ENCODE results near the gene CAPS.
A peak's percentile ranks its signal among the peaks of the same experiment; 100 is the strongest.
"Not testable (repeated sequence)": the region's sequence is repeated elsewhere in the genome, so short reads cannot be mapped to it uniquely, and the experiment has no call there.

The CAPS gene

DNA sequence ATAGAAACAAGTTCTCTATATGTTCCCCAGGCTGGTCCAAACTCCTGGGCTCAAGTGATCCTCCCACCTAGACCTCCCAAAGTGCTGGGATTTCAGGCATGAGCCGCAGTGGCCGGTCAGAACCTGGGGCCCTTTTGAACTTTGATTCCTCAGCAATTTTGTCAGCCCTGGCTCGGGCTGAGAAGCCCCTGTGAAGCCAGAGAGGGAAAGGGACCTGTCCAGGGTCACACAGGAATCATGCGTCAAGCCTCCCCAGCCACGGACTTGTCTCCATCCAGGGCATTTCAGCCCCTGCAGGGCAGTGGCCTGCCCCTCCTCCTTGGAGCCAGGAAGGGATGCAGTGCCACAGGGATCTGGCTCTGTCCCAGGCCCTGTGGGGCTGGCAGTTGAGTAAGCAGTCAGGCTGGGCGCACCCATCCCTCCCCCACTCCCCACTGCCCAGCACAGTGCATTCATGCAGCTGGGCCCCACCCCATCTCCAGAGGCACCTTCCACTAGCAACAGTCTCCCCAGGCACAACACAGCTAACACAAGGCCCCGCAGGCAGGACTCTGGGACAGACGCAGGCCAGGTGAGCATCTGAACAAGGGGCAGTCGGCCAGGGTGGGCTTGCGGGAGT, at the start of gene CAPS:
Gene CAPS, plus strand, starts transcription at position 516 of the 619 bp plus-strand sequence. CDS start 153 bp downstream, outside the sequence.
- peak in 26 of 58 donors; percentile 2 to 82 (median 30) for DNase-seq

DNA sequence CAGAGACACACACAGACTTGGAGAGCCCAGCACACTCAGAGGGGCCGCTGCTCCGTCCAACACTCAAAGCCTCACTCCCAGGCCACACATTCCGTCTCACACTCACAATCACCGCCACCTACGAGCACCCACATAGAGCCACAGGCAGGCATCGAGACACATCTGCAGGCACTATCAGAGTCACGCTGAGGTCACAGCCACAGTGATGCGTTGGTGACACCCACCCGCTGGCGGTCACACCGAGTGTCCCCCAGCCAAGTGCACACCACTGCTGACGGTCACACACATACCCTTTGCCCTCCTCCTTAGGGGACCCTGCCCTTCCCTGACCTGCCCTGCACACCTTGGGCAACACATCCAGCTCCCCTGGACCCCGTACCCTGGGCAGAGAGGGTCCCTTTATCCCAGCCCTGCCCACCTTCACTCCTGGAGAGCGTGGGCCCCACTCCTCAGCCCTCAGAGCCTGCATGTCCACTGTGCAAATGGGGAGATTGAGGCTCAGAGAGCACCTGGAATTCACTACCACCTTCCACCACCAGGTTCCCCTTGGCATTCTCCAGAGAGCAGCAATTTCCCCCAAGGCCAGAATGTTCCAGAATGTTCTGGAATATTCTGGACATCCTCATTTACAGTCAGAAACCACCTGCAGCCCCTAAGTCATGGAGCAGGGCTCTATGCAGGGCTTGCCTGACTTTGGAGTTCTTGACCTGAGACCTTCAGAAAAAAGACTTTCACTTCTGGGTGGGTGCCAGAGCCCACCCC, 49.1 kb upstream of the CAPS start:
- no peak for DNase-seq

DNA sequence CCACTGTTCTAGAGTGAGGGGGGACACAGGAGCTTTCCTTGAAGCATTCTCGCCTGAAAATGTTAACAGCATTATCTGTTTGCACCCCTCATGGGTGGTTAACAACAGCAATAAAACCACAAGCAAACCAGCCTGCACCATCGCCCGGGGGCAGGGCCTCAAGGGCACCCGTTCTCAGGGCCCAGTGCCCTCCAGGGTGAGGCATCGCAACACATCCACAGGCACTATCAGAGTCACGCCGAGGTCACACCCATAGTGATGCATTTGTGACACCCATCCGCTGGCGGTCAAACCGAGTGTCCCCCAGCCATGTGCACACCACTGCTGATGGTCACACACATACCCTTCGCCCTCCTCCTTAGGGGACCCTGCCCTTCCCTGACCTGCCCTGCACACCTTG, 48.3 kb upstream of the CAPS start:
- no peak for DNase-seq

DNA sequence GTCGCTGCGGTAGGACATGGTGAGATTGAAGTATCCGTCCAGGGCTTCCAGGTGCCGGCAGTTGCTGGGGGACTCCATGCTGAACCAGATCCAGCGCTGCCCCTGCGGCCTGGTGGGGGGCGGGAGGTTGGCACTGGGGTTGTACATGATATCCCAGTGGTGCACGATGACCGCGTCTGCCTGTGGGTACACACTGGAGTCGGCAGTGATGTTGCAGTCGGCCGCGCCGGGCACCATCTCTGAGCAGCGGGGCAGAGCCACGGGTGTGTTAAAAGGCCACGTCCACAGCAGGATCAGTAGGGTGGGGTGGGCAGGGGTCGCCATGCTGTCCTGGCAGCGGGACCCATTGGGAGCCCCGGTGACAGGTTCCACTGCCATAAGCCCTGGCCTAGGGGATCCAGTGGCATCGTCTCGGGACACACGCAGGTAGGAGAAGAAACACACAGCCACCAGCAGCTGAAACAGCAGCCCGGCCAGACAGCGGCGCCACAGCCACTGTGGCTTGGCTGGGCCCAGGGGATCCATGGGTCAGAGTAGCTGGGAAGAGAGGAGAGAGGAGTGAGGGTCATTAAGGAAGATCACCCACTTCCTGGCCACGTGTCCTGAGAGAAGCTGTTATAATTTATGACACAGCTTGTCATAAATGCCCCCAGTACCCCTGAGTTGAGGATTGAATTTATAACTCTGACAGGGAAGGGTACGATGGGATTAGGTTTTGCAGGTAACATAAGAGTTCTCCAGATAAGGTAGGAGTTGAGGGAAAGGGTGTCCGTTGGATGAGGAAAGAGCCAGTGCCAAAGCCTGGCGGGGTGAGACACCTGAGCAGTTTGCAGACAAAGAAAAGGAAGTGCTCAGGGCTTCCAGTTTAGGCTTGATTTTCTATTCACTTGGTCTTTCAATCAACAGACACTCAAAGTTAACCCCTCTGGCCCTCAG, 46.6 kb upstream of the CAPS start:
- DNase-seq: no peak

DNA sequence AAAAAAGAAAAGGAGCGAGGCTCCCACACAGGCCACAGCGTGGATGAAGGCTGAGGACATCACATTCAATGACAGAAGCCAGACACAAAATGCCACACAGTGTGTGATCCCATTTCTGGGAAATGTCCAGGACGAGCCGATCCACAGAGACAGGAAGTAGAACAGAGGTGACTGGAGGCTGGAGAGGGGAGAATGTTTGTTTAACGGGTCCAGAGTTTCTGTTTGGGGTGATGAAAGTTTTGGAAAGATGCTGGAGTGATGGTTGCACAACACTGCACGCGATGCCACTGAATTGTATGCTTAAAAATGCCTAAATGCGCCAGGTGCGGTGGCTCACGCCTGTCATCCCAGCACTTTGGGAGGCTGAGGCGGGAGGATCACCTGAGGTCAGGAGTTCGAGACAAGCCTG, 43.1 kb upstream of the CAPS start:
- DNase-seq: no peak

DNA sequence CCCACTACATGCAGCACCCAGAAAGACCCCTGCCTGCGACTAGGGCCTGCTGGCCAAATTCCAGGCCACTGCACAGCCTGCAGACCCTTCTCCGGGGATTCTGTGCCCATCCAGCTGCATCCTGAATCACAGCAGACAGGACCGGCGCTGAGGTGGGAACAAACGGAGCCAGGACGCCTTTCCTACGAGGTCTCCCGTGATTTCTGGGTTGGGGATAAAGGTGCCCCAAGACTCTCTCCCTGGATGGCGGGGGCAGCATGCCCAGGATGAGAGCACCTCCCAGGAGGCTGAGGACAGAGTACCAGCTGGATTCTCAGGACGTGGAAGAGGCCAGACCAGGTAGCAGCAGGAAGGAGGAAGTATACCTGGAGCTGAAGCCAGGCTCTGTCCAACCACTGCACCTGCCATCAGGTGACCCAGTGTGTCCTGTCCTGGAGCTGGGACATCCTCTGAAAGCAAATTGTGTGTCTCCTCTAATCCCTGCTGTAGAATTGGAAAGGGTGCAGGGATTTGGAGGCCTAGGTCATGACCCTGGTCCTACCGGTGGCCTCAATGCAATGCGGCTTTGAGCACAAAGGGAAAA, 40.3 kb upstream of the CAPS start:
- no peak for DNase-seq

DNA sequence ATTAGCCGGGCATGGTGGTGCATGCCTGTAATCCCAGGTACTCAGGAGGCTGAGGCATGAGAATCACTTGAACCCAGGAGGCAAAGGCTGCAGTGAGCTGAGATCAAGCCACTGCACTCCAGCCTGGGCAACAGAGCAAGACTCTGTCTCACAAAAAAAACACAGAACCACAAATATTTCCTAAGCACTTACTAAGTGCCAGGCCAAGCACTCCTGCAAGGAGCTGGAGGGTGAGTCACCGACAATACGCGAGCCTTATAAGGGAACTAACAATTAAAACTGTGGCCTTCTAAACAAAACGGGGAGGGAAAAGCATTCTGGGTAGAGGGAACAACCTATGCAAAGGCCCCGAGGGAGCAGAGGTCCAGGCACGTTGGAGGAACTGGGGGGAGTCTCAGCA, 39.6 kb upstream of the CAPS start:
- not testable (repeated sequence) for DNase-seq

DNA sequence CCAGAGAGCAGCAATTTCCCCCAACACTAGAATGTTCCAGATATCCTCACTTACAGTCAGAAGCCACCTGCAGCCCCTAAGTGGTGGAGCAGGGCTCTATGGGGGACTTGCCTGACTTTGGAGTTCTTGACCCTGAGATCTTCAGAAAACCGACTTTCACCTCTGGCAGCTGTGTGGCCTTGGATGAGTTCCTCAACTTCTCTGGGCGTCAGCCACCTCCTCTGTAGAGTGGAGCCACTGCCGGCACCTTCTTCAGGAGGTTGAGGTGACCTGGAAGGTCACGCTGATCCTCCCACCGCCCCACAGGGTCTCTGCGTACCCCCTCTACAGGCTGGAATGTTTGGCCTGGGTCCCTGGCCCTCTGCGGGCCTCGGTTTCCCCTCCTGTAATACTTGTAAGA, 36.6 kb upstream of the CAPS start:
- DNase-seq: no peak

DNA sequence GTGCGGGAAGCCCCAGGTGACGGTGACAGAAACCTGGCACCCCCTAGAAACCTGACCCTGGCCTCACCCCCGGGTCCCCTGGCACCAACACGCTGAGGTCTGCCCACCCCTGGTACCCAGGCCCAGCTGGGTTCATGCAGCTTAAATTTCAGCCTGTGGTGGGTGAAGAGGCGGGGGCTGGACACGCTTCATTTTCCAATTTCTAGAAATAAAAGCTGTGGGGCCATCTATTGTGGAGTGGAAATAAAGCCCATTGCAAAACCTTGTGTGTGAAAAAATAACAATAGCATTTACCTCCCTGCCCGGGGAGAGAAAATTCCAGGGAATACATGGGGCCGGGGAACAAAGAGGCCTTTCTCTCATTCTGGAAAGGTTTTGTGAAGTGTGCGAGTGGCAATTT, 36.2 kb upstream of the CAPS start:
- DNase-seq: no peak

DNA sequence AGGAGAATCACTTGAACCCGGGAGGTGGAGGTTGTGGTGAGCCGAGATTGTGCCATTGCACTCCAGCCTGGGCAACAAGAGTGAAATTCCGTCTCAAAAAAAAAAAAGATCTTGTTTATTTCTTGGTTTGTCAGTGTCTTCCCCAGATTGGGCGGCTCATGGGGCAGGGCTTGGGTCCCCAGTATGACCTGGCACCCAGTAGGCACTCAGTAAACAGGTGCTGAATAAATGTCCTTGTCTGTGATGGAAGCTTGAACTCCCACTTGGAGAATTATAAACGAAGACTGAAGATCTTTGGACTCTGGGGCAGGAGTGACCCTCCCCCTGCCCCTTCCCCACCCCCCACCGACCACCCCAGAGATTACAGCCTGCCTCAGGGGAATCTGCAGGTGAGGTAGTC, 33.9 kb upstream of the CAPS start:
- DNase-seq: no peak

DNA sequence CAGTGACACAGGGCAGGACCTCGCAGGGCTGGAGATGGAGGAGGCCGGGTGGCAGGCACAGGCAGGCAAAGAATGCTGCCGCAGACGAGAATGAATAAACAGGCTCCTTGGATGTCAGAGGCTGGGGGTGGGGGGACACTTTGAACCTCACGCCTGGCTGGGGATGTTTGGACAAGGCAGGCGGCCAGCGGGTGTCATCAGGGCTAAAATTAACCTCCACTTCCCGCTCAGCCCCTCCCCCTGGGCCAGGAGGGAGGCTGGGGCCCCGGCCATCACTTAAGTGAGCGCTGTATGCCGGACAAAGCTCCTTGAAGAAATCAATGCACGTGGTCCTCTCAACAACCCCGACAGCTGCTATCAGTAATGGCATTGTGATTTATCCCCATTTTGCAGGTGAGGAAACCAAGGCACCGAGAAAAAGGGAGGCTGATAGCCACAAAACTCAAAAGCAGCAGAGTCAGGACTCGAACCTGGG, 33.4 kb upstream of the CAPS start:
- peak in 4 of 58 donors; percentile 17 to 33 (median 23) for DNase-seq

DNA sequence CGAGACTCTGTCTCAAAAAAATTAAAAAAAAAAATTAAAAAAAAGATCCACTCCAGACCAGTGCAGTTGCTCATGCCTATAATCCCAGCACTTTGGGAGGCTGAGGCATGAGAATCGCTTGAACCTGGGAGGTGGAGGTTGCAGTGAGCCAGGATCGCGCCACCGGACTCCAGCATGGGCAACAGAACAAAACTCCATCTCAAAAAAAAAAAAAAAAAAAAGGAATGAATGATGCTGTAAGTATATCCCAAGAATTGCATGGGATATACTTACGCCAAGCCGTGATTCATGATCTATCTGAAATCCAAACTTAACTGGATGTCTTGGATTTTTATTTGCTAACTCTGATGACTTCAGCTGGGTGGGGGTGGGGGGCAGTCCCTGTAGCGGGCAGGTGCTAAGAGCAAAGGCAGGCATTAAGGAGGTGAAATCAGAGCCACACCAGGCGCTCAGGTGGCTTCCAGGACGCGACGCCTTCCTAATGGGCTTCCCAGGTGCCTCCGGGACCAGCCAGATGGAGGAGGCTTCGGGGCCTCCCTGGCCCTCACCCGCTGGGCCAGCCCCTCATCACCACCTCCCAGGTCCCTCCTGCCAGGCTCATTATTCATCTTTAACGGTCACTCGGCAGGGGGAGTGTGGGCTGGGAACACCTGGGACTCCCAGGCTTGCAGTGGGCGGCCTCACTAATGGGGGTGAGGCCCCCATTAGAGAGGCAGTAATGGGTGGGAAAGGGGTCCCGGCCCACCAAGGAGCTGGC, 32.3 kb upstream of the CAPS start:
- DNase-seq: no peak

DNA sequence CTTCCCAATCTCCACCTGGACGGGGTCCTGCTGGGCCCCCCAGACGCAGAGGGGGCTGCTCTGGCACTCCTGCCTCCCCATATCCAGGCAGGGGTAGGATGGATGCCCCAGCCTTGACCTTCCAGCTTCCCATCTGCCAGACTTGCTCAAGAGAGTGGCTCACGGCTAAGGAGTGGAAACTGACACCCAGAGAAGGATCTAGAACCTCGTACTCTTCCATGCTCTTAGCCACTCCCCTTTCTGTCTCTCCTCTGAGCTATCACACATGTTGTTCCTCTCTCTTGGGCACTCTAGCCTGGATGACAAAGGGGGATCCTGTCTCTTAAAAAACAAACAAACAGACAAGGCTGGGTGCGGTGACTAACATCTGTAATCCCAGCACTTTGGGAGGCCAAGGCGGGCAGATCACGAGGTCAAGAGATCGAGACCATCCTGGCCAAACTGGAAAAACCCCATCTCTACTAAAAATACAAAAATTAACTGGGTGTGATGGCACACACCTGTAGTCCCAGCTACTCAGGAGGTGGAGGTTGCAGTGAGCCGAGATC, 31.6 kb upstream of the CAPS start:
- DNase-seq: no peak

DNA sequence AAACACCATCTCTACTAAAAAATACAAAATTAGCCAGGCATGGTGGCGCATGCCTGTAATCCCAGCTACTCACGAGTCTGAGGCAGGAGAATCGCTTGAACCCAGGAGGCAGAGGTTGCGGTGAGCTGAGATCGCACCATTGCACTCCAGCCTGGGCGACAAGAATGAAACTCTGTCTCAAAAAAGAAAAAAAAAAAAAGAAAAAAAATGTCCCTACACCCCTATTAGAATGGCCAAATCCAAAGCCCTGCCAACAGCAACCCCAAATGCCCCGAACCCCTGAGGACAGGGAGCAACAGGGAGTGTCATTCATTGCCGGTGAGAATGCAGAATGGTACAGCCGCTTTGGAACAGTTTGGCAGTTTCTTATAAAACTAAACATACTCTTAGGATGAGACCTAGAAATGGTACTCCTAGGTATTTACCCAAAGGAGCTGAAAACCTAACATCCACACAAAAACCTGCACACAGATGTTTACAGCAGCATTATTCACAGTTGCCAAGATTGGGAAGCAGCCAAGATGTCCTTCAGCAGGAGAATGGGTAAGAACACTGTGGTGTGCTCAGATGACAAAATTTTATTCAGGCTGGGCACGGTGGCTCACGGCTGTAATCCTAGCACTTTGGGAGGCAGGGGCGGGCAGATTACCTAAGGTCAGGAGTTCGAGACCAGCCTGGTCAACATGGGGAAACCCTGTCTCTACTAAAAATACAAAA, 30.7 kb upstream of the CAPS start:
- DNase-seq: peak in 1 of 58 donors; percentile 5

DNA sequence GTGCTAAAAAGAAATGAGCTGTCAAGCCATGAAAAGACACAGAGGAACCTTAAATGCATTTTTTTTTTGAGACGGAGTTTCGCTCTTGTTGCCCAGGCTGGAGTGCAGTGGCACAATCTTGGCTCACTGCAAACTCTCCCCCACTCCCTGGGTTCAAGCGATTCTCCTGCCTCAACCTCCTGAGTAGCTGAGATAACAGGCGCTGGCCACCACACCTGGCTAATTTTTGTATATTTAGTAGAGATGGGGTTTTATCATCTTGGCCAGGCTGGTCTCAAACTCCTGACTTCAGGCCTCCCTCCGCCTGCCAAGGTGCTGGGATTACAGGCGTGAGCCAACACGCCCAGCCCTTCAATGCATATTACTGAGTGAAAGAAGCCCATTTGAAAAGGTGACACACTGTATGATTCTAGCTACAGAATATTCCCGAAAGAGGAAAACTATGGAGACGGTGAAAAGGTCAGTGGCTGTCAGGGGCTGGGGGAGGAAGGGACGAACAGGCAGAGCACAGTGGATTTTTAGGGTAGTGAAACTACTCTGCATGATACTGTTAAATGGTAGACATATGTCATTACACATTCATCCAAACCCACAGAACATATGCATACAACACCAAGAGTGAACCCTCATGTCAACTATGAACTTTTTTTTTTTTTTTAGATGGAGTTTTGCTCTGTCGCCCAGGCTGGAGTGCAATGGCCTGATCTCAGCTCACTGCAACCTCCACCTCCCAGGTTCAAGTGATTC, 29.8 kb upstream of the CAPS start:
- DNase-seq: not testable (repeated sequence)

DNA sequence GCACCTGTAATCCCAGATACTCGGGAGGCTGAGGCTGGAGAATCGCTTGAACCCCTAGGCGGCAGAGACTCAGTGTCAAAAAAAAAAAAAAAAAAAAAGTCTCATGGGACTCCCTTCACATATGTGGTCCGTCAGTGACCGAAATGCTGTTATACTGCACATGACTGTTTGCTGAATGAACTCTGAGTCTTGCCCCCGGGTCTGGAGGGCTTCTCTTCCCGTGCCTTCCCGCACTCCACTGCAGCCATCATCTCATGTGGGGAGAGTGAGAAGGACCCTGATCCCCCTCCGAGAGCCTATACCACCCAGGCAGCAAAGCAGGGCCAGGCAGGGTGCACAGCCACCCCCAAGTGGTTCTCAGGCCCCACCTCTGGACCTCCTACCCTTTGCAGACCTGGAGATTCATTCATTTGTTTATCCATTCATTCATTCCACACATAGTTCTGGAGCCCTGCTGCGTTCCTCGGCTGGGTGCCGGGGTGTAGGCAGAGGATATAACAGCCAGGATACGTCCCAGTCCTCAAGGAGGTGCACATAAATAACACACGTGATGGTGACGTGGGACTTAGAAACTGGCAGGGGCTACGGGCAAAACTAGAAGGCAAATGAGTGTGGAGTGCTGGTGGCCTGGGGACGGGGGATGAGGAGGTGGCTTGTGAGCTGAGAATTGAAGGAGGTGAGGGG, 24.6 kb upstream of the CAPS start:
- DNase-seq: no peak

DNA sequence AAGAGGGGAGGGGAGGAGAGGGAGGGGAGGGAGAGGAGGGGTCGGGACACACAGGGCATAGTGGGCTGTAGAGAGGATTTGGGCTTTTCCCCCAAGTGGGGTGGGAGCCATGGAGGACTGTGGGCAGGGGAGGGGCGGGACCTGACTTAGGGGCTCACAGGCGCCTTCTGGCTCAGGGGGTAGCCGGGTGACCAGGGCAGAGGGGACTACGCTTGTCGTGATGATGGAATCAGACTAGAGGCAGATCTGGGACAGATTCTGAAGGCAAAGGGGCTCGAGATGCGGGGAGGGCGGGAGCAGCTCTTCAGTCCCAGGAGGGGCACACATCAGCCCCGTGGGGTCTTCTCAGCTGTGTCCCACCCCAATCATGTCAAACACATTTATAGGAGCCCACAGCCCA, 24.0 kb upstream of the CAPS start:
- no peak for DNase-seq

DNA sequence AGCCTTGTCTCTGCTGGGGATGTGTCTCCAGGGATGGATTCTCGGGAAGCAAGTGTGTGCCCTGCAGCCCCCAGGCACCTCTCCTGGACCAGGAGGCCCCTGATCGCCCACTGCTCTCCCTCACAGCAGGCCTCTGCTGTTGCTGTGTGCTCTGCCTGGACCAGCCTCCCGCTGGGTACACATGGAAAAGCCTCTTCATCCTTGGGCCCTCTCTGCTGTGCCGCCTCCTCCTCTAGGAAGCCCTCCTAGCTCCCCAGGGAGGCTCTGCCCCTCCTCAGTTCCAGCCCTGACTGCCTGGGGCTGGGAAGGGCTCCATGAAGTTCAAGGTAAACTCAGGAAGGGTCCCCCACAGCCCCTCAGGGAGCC, 22.5 kb upstream of the CAPS start:
- DNase-seq: no peak

Data from anterior cingulate cortex (tissue), 58 donors.